ENCODE measurements around the gene ARSI.

The ARSI gene

DNA sequence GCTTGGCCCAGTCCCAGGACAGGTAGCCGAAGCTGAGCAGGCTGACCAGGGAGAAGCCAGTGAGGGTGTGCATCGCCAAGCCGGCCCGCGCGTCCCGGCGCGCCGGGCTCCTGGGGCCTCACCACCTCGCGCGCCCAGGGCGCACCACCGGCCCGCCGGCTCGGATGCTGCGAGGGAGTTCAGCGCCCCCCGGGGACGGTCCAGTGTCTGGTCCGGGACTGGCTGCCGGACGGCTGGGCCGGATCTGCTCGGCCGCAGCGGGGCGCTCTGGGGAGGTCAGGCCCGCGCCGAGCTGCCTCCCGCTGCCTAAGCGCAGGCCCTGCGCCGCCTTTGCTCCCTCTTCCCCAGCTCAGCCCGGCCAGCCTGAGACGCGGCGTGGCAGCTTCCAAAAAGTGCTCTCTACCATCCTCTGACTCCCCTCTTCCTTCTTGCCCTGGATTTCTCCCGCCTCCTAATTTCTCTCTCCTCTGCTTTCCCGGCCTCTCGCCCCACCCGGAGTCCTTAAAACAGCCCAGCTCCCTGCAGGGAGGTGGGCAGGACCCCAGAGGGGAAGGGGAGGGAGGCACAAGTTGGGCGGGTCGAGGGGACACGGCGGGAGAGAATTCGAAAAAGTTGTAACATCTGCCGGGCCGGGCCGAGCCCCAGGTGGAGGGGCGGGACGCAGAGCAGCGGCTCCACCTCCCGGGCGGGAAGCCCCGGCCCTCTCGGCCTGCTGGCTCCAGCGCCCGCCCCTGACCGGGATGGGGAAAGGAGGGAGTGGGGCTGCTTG, at the start of gene ARSI:
ARSI (minus strand) TSS at position 605 of the 769 bp plus-strand sequence; CDS start at position 73, 532 bp downstream.
- DNase-seq, result no peak

DNA sequence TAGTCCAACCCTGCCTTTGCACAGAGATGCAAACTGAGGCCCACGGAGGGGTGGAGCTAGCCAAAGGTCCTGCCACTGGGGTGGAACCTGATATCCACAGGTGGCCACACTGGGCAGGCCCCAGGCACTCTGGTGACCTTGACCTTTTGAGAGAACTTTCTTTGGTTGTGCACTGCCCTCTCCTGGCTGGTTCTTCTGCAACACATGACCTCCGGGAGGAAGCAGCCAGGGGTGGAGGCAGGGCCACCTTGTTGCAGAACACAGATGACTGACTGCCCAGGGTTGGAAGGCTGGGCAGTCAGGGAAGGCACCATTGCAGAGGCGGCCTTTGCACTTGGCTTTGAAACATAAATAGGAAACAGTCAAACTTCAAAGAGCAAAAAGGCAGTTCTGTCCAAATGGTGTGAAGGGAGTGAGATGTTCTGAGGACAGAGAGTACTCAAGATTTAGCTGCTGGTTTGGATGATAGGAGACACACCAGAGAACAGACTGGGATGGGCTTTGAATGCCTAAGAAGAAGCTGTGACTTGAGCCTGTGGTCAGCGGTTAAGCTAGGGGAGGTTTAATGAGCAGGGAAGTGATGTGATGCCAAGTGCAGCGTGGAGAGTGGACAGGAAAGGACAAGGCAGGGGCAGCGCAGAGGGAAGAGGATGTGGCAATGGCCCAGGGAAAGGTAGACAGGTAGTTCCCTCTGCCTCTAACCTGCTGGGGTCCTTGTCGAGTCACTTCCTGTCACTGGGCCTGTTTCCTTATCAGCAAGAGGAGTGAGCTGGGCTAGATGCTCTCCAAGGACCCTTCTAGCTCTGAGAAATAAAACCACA, 48.0 kb upstream of the ARSI start:
- DNase-seq, result no peak

DNA sequence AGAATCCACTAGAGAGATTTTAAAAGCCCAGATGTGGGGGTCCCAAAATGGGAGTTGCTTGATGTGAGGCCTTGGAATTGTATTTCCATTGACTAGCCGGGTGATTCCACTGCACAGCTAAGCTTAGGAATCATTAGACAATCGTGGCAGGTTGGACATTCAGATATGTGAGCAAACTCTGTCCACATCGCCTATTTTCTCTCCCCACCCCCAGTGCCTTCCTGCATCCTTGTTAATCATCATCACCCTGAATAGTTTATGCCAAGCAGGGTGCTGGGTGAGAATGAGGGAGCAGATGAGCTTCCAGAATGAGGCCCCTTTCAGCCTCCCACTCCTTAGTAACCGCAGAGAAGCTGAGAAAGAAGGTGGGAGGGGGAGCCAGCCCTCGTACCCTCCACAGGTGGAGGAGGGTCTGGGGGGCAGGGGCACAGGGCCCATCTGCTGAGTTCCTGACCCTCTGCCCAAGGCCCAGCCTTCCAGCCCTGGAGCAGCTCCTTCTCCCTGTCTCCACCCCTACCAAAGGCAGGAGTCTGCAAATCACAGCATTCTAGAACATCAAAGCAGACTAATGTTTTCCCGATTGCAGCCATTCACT, 47.1 kb upstream of the ARSI start:
- no peak for DNase-seq

DNA sequence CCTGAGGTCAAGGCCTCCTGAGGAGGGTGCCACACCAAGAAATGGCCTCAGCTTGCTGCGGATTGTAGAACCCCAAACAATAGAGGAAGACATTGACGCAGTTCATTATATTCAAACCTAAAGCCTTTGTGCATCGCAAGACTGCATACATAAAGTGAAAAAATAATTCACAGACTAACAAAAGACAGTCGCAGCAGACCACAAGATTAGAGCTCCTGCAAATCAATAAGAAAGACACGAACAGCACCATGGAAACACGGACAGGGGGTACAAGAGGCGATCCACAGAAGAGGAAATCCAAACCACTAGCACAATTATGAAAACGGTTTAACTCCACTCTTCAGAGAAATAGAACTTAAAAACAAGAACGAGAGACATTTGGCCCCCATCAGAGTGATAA, 44.7 kb upstream of the ARSI start:
- no peak for DNase-seq

DNA sequence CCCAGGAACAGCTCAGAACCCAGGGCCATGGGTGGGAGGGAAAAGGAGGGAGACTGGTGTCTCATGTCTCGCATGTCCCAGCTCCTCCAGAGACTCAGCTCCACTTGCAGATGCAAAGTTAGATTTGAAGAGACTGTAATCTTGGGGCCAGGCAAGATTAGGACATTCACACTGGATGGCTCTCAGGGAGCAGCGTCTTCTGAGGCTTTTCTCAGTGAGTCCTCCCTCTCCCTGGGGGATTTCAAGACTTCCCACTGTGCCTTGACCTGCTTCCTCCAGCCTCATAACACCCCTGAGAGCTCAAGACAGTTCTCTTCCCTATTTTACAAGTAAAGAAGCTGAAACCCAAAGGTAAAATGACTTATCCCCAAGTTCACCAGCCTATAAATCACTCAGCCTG, 44.3 kb upstream of the ARSI start:
- no peak for DNase-seq

DNA sequence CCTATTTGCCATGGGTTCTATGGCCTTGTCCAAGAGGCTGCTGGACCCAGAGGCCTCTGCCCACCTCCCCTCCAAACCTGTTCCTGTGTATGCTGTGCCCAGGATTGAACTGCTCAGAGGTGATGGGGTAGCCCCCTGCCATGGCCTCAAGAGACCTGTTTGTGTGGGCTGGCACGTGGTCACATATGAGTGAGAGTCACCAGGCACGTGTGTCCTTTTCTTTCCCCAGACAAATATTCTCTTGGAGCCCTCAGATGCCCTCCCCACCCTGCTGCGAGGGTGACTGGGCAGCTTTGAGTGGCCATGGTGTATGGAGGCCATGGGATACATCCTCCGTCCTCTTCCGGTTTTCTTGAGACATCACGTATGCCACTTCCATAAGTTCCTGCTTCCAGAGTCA, 43.9 kb upstream of the ARSI start:
- DNase-seq, result no peak

DNA sequence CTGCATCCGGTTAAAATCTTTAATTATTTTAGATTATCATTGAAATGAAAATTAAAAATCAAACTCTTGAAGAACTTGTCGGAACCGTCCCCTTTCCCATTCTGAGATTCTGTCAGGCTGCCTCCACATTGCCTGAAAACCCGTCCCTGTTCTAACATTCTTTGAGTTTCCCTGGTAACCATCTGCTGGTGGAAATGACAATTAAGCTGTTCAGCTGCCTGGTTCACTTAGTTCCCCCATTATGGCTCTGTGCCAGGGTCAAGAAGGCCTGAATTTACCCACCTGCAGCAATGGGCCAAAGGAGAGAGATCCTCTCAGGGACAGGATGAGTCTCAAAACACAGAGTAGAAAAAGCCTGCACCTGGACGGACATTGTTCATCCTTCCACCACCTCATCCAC, 43.0 kb upstream of the ARSI start:
- DNase-seq, result no peak

DNA sequence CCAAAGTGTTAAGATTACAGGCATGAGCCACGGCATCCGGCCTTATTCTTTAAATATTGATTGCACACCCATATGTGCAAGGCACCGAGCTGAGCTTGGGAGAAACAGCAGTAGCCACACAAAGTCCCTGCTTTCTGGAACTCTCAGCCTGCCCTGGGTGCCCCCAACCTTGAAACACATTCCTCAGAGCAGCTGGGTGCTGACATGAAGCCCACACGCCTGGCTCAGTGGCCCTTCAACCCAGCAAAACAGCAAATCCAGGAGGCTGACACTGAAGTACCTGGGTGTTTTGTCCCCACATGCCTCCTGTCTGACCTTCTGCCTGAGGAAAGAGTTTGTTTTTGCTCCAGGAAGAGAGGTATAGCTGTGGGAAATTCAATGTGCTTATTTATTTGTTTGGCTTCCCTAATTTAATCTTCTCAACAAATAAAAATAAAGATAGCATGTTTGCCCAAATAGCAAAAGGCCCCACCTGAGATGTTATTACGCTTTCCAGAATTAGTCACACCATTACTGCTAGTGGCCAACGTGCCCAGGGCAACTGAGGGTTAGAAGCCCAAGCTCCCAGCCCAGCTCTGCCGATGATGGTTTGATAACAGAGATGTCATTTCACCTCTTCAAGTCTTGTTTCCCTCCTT, 41.4 kb upstream of the ARSI start:
- DNase-seq, result no peak

DNA sequence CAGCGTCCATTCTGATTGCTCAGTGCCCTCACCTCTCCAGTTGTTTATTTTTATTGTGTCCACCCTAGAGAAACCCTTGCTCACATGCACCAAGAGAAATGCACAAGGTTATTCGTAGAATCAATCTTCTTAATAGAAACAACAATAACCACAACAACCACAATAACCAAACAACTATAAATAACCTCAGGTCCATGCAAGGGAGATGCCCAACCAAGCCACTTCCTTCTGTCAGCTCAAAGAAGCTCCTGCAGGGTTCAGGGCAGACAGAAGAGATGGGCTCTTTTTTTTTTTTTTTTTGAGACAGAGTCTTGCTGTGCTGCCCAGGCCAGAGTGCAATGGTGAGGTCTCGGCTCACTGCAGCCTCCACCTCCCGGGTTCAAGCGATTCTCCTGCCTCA, 39.9 kb upstream of the ARSI start:
- DNase-seq, result no peak

DNA sequence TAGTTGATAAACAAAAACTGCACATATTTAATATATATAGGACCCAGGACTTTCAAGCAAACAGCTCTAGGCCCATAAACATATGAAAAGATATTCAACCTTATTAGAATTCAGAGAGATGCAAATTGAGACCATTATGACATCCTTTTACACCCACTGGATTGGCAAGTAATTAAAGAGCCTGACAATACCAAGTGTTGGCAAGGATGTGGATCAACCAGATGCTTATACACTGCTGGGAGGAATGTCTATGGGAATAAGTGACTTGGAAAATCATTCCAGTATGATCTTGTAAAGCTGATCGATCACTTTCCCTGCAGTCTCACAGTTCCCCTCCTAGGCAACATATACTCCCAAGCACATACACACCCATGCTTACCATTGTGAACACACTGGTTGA, 39.3 kb upstream of the ARSI start:
- DNase-seq, result no peak

DNA sequence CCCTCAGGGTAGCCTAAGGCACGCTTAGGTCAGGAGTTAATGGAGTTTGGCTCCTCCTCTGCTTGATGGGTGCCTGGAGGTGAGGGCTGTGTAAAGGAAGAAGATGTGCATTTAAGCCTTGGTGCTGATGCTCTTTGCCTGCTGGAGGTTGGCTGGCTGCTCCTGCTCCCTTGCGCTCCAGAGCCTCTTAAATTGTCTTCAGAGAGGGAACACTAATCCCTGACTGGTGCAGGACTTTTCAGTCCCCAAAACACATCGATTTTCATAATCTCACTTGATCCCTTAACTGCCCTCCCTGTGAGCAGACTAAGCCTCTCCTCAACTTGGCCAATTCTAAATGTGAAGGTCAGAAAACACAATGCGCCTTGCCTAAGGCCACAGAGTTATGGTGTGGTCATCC, 38.6 kb upstream of the ARSI start:
- DNase-seq, result no peak

DNA sequence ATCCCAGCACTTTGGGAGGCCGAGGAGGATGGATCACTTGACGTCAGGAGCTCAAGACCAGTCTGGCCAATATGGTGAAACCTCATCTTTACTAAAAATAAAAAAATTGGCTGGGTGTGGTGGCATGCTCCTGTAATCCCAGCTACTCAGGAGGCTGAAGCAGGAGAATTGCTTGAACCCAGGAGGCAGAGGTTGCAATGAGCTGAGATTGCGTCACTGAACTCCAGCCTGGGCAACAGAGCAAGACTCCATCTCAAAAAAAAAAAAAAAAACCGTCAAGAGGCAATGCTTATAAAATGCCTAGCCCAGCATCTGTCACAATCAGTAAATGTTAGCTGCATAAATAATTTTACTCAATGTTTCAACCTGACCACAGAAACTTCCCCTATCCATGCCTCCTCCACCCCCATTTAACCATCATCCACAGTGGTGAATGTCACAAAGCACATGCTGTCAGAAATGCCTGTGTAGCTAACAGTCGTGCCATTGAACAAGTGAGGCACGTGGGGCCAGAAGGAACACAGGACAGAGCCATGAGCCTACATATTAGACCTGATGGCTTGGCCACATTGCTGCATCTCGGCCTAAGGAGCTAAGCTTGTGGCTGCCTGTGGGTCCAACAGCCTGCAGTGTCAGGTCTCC, 38.0 kb upstream of the ARSI start:
- DNase-seq, result no peak

DNA sequence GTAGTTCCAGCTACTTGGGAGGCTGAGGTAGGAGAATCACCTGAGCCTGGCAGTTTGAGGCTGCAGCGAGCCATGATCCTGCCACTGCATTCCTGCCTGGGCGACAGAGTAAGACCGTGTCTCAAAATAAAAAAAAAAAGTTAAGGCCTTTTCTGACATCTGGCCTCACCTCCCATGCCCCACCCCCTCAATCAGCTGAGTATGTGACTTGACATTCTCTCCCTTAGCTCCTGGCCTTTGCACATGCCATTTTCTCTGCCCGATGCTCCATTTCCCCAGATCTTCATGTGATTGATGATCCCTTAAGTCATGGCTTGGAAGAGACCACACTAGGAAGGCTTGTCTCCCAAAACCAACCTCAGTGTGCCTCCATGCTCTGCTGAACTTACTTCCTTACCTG, 37.1 kb upstream of the ARSI start:
- no peak for DNase-seq

DNA sequence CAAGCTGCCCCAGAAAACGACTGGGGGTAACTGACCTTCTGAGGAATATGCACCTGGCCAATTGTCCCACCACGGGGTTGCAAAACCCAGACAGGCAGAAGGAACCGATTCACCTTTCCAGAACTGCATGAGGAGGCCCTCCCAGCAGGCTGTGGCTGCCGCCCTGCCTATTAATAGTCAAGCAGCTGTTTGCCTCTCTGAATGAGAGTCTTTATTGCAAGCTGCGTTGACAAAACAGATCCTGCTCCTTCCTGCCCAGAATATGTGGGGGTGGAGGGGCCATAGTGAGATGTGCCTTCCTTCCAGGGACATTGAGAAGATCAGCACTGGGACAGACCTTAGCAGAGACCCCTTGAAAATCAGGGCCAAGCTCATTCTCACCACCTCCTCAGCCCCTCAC, 36.5 kb upstream of the ARSI start:
- no peak for DNase-seq

DNA sequence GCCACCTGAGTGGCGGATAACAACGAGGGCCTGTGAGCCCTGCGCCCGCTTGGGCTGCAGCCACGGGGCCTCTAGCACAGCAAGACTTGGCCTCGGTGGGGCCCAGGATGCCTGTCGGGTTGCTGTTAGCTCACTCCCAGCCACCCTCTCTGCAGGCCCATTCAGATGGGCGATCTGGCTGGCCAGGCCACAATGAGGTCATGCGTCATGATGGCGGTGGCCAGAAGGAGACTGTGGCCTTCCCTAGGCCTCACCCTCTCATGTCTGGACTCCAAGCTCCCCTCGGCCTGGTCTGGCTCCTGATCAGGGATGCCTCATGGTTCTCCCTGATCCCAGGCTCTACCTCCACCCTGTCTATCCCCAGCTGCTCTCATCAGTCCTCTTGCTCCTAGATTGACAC, 35.8 kb upstream of the ARSI start:
- DNase-seq, result no peak

DNA sequence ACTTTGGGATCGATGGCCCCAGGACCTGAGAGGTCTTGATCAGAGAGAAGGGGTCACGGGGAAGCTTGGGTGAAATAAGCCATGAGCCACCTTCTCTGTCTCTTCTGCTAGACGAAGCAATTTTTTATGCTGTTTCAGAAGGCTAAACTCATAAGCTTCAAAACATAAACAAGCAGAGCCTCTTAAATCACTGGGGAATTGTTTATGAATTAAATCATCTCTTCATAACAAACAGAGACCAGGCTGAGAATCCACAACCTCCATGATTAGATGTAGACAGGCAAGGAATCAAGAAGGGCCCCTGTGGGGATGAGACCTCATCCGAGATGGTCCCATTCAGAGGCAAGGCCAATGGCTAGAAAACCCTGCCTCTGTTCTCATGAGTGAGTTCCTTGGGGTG, 33.1 kb upstream of the ARSI start:
- DNase-seq, result no peak

DNA sequence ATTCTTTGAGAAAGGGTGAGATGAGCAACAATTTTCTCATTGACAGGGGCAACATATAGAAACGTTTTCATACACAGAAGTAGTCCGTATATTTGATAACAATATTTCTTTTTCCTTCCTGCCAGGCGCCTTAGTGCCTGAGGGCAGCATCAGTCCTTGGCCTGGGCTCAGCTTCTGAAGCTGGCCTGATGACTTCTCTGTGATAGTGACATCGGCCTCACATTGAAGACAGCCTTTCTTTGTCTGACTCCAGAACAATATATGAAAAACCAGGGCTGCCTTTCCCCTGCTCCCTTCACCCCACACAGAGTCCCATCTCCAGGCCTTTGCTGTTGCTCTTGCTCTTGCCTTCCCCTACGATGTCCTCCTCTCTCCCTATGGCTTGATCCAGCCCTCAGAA, 30.7 kb upstream of the ARSI start:
- no peak for DNase-seq

DNA sequence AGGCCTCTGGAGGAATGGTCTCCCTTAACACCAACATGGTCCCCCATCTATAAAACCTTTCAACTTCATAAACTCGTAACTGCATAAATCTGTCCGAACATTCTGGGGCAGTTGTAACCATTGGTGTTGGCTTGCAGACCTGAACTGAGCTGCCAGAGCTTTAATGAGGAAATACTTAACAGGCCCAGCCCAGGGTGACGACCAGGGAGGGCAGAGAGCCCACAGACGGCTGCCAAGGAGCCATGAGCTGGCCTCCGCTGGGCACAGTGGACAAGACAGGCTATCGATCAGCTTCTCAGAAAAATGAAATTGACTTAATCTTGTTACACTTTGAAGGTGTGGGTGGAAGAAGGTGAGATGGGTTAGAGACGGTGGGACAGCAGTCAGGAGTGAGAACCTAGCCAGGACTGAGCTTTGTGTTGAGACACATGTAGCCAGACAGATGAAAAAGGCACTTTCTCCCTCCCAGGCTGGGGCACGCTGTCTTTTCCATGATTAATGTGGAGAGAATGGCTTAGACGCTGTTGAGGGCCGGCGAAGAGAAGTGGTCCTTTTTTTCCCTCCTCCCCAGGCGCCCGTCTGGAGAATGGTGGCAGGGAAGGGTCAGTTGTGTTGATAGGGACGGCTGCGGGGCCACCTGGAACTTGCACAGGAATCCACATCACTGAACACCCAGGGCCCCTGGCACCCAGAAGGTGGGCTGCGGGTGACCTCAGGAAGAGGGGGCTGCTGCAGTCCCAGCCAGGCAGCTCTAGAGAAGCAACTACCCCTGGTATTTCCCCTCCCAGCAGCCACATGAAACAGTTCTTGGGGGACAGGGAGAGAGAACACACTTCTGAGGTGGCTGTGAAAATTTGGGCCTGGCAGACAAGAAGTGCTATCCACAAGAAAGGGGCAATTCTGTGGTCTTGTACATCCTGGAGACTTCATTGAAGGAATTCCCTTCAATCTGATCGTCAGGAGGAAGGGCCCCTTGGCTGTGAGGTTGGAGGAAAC, 27.5 kb upstream of the ARSI start:
- no peak for DNase-seq

DNA sequence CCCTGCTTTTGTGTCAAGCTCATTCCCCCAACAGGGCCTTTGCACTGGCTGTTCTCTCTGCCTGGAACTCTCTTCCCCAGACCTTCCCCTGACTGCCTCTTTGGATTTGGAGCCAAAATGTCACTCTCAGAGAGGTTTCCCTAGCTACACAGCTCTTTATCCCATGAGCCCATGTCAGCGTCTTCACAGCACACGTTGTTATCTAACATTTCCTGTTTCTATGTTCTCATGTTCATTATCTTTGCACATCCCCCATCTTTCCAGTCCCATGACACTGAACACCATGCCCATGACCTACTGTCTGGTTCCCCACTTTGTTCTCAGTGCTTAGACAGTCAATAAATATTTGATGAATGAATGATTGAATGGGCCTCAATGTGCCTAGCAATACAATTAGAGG, 26.3 kb upstream of the ARSI start:
- DNase-seq, result no peak

DNA sequence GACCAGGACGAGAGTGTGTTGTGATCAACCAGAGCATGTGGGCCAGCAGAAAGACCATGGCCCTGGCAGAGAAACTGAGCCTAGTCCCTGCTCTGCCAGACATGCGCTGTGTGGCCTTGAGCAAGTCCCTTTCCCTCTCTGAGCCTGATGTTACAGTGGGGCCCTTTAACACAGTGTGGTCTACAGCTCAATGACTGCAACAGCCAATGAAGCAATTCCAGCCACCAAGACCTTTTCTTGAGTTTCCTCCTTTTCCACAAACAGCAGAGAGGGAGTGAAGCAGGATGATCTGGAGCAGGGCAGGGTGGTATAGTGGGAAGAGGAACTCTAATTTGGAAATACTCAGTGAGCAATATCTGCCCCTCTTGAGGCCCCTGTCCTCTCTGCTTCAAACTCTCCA, 25.8 kb upstream of the ARSI start:
- no peak for DNase-seq

DNA sequence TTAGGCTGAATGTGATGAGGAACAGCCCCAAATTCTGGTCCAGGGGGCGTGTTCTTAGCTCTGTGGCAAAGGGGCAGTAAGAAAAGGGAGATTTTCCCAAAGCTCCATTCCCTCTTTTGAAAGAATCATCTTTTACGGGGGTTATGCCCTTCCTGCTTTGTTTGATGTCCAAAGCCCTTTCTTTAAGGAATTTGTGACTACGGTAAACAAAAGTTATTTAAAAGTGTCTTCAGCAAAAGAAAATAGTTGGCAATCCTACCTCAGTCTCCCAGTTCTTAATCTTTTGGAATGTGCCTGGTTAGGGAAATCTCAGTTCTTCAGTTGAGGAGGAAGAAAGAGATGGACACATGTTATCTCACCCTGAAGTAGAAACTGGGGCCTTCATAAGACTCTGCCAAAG, 24.4 kb upstream of the ARSI start:
- DNase-seq, result no peak

DNA sequence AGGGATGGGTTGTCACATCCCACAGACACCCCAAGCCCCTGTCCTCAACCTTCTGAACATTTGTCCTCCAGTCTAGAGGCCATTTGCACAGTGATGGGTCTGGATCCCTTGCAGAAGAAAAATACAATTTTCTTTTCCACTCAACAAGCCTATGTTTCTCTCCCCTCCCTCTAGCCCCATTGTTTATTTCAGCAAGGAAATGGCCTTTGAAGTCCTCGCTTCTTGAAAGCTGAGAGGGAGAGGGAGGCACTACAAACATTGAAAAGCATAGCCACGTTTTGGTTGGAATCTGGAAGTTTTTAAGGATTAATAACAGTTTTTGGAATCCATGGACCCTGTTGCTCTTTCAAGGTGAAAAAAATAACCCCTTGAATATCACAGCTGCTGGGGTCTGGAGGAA, 24.0 kb upstream of the ARSI start:
- DNase-seq, result no peak

All from KG1 (cell line).